GM12891 (cell line): ENCODE results near the gene DRAM1.

Source experiments
- POLR2A ChIP-seq: IDR thresholded peaks from 2 replicates; pipeline ENCODE4 v1.6.1; 2011; ENCODE audit warnings: low read depth, low read length, control low read depth
- POLR2AphosphoS5 ChIP-seq: IDR thresholded peaks from 2 replicates; pipeline ENCODE4 v1.6.1; 2011; ENCODE audit warnings: low read depth, low read length, control low read depth
- POU2F2 ChIP-seq: IDR thresholded peaks from 2 replicates; pipeline ENCODE4 v1.6.1; 2011; ENCODE audit warnings: low read depth, mild to moderate bottlenecking, control low read depth, low read length, moderate library complexity
- SPI1 ChIP-seq: IDR thresholded peaks from 2 replicates; pipeline ENCODE4 v1.6.1; 2011; ENCODE audit warnings: low read depth, low read length, control low read depth
- TAF1 ChIP-seq: IDR thresholded peaks from 2 replicates; pipeline ENCODE4 v1.6.1; 2011; ENCODE audit warnings: low read depth, low read length, control low read depth

DNA sequence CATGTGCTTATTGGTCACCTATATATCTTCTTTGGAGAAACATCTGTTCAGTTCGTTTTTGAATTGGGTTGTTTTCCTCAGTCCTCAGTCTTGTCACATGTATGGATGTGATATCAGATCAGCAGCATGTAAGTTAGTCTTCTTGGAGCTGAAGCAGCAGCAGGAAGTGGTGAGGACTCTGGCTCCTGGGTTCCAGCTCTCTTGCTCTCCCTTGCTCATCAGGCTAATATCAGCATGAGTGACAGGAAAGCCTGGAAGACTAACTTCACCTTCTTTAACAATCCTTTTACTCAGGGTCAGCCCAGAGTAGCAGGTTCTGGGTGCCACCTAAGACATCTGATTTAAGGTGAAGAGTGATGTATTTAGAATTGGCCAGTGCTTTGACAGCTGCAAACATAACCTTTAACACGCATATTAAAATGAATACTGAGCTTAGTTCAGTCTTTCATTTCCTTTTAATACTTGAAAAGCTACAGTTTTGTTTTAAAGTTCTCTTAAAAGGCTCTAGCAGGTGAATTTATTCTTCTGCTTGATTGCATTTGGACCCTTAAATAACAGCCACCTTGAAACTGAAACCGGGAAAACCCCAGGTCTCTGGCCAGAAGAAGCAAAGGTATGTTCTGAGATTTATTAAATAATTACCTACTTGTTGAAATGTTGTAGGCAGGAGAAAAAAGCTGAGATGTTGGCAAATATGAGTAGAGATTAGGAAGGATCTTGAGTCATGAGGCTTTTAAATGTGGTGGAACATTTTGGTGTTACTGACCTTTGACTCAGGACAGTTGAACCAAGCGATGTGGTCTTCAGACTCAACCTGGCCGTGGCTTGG, 54.3 kb downstream of the DRAM1 start:
- TF ChIP-seq POLR2AphosphoS5: peak; percentile 86
- peak; percentile 84 for TF ChIP-seq POLR2A
- TF ChIP-seq SPI1: no peak; the same call in 1 of the 2 replicates
- peak; percentile 44; the same call in 1 of the 2 replicates for TF ChIP-seq TAF1
- TF ChIP-seq POU2F2: no peak; the same call in 1 of the 2 replicates
